PC-3 (cell line): ENCODE data around the gene HAUS1. TPM values are rescaled to one million over a fixed set of nuclear protein-coding genes. Genes with fewer than 3 reads are reported as not detected.
"Not testable (repeated sequence)": the region's sequence is repeated elsewhere in the genome, so short reads cannot be mapped to it uniquely, and the experiment has no call there.

ENCODE experiments used
- ATAC-seq: fragments of 200-7000 bp; cut with Tn5 transposase; 2 replicates; pipeline ENCODE4 v1.9.1; 2020; ENCODE audit warnings: mild to moderate bottlenecking, moderate library complexity
- BruUV-seq: library from RNA; stranded (reverse); fragments of 400-500 nt; replicated peaks from 2 replicates; lab custom pipeline; 2021; lab: Mats Ljungman, UMichigan
- CTCF ChIA-PET: fragments of 300-600 bp; sonication (Branson Sonifier 250); formaldehyde crosslinking; loops from one replicate; lab custom pipeline; 2022; ENCODE audit warnings: antibody characterized with exemption; lab: Charles Lee
- POLR2A ChIA-PET: fragments of 300-600 bp; sonication (Branson Sonifier 250); formaldehyde crosslinking; loops from one replicate; lab custom pipeline; 2022; ENCODE audit warnings: antibody characterized with exemption; ENCODE audit not compliant: unreplicated experiment; lab: Charles Lee
- DNase-seq: peaks from one replicate; pipeline ENCODE4 v3.0.0-alpha.2; 2015
- H2AFZ ChIP-seq: fragments of 300-600 bp; sonication (generic); 2 replicates; pipeline ENCODE4 v1.6.0; 2016; ENCODE audit warnings: antibody characterized with exemption, low read length
- H3F3A ChIP-seq: fragments of 300-600 bp; sonication (generic); one replicate; pipeline ENCODE4 v1.6.0; 2017; ENCODE audit warnings: antibody characterized with exemption, low read length, control low read depth, mild to moderate bottlenecking; ENCODE audit not compliant: unreplicated experiment
- H3K27ac ChIP-seq: fragments of 300-600 bp; sonication (generic); 2 replicates; pipeline ENCODE4 v1.5.1; 2016; ENCODE audit warnings: mild to moderate bottlenecking, low read length
- H3K27me3 ChIP-seq: fragments of 300-600 bp; sonication (generic); 2 replicates; pipeline ENCODE4 v1.6.1; 2016; ENCODE audit warnings: low read length, mixed read lengths
- H3K36me3 ChIP-seq: fragments of 300-600 bp; sonication (generic); 2 replicates; pipeline ENCODE4 v1.6.1; 2016; ENCODE audit warnings: low read depth, mixed run types, low read length, mixed read lengths
- H3K4me1 ChIP-seq: fragments of 300-600 bp; sonication (generic); 2 replicates; pipeline ENCODE4 v1.5.1; 2016; ENCODE audit warnings: low read length; ENCODE audit not compliant: insufficient read depth
- H3K4me2 ChIP-seq: fragments of 300-600 bp; sonication (generic); 2 replicates; pipeline ENCODE4 v1.6.0; 2016; ENCODE audit warnings: low read length
- H3K4me3 ChIP-seq: fragments of 300-600 bp; sonication (generic); 2 replicates; pipeline ENCODE4 v1.5.1; 2016; ENCODE audit warnings: mild to moderate bottlenecking, low read length, mixed read lengths
- H3K79me2 ChIP-seq: fragments of 300-600 bp; sonication (generic); 2 replicates; pipeline ENCODE4 v1.6.1; 2017; ENCODE audit warnings: low read length, mixed read lengths
- H3K9ac ChIP-seq: fragments of 300-600 bp; sonication (generic); 2 replicates; pipeline ENCODE4 v1.6.0; 2016; ENCODE audit warnings: mild to moderate bottlenecking, low read length
- H3K9me2 ChIP-seq: fragments of 300-600 bp; sonication (generic); replicated peaks from 2 replicates; pipeline ENCODE4 v1.6.1; 2016; ENCODE audit warnings: mixed run types, low read length, mixed read lengths
- H3K9me3 ChIP-seq: fragments of 300-600 bp; sonication (generic); 2 replicates; pipeline ENCODE4 v1.6.1; 2016; ENCODE audit warnings: low read length, mixed read lengths
- H4K20me1 ChIP-seq: fragments of 300-600 bp; sonication (generic); 2 replicates; pipeline ENCODE4 v1.6.1; 2016; ENCODE audit warnings: low read length, mixed read lengths
- CTCF ChIP-seq: fragments of 300-600 bp; sonication (generic); conservative IDR thresholded peaks from 2 replicates; pipeline ENCODE4 v1.5.1; 2017; ENCODE audit warnings: antibody characterized with exemption, low read depth, mild to moderate bottlenecking, low read length
- EZH2 ChIP-seq: fragments of 300-600 bp; sonication (generic); IDR thresholded peaks from one replicate; pipeline ENCODE4 v1.6.1; 2017; ENCODE audit warnings: antibody characterized with exemption, mild to moderate bottlenecking, low read length; ENCODE audit not compliant: unreplicated experiment
- EZH2phosphoT487 ChIP-seq: fragments of 300-600 bp; sonication (generic); IDR thresholded peaks from 2 replicates; pipeline ENCODE4 v1.6.1; 2018; ENCODE audit warnings: mild to moderate bottlenecking, antibody characterized with exemption, low read length, borderline replicate concordance
- intact Hi-C: fragments of 100-400 bp; cut with micrococcal nuclease; formaldehyde crosslinking; loops from 2 replicates; pipeline ENCODE4 v1.9.0; 2023
- total RNA-seq: library from RNA; depleted of rRNA; stranded (reverse); fragments of >200 nt; gene quantifications from 2 replicates; pipeline ENCODE4 v1.2.3, GENCODE V29; 2014

Gene HAUS1
- total RNA-seq, 1 experiment from 2014 or later, result 17.7 TPM

- H3K79me2 ChIP-seq, result no peaks in the 10 kb centered on the region
- TF ChIP-seq EZH2, result no peak
- POLR2A ChIA-PET, result no interaction called here
- intact Hi-C loops, result no loop called here
- no peaks in the 10 kb centered on the region for H4K20me1 ChIP-seq
- DNase-seq, result no peak
- BruUV-seq, result no TSS peak
- CTCF ChIA-PET, result no interaction called here
- no peaks in the 10 kb centered on the region for H3F3A ChIP-seq
- H3K4me2 ChIP-seq, result no peak overlapping the region
- no peaks in the 10 kb centered on the region for H3K9me2 ChIP-seq
- H3K27ac ChIP-seq, result no peak overlapping the region
- peaks cover 19% of the 10 kb centered on the region; the same call in 1 of the 2 replicates for H3K36me3 ChIP-seq
- H3K4me1 ChIP-seq, result no peaks in the 10 kb centered on the region
- H3K9me3 ChIP-seq, result no peaks in the 10 kb centered on the region
- H3K4me3 ChIP-seq, result no peak overlapping the region
- no peak overlapping the region for H2AFZ ChIP-seq
- H3K9ac ChIP-seq, result no peak overlapping the region
- ATAC-seq, result no peak
- H3K27me3 ChIP-seq, result no peaks in the 10 kb centered on the region
Observed at GRCh38 chr18:46080156-46080555, 24.0 kb upstream of the HAUS1 start.

- H3K4me2 ChIP-seq, result no peak overlapping the region
- ChIA-PET CTCF (no interaction called here), POLR2A (no interaction called here)
- H3K9ac ChIP-seq, result no peak overlapping the region
- DNase-seq (no peak), ATAC-seq (no peak)
- no peaks in the 10 kb centered on the region for H4K20me1 ChIP-seq
- H3K27me3 ChIP-seq, result no peaks in the 10 kb centered on the region
- peaks cover 26% of the 10 kb centered on the region; the same call in 1 of the 2 replicates for H3K36me3 ChIP-seq
- intact Hi-C loops, result no loop called here
- no peak overlapping the region for H2AFZ ChIP-seq
- H3K9me3 ChIP-seq, result no peaks in the 10 kb centered on the region
- no TSS peak for BruUV-seq
- TF ChIP-seq EZH2phosphoT487 (no peak), CTCF (no peak), EZH2 (no peak)
- H3K9me2 ChIP-seq, result no peaks in the 10 kb centered on the region
- H3K4me3 ChIP-seq, result no peak overlapping the region
- no peaks in the 10 kb centered on the region for H3F3A ChIP-seq
- H3K79me2 ChIP-seq, result no peaks in the 10 kb centered on the region
- H3K27ac ChIP-seq, result no peak overlapping the region
- no peaks in the 10 kb centered on the region for H3K4me1 ChIP-seq
Observed at GRCh38 chr18:46084431-46084830, 19.8 kb upstream of the HAUS1 start.

- CTCF ChIA-PET, BruUV-seq: not testable (repeated sequence)
Observed at GRCh38 chr18:46088501-46088900, 15.7 kb upstream of the HAUS1 start.

GRCh38 chr18:46095532-46095931 lies 8.7 kb upstream of the HAUS1 start:
- ChIA-PET POLR2A (no interaction called here), CTCF (interaction anchor here (0.6 kb wide), 1 partner anchor 22 kb away, joined by 3 read pairs; no protein-coding TSS in a partner anchor)
- no peak for ATAC-seq
- peak overlapping the region; percentile 37; the same call in 1 of the 2 replicates for H3K4me2 ChIP-seq
- BruUV-seq, result no TSS peak
- H3K9me2 ChIP-seq, result no peaks in the 10 kb centered on the region
- H3K4me3 ChIP-seq, result no peak overlapping the region
- H4K20me1 ChIP-seq, result 0 out of 2 replicates have a peak, but pooled peaks cover 3% of the 10 kb centered on the region
- peaks cover 11% of the 10 kb centered on the region; the same call in 1 of the 2 replicates for H3K36me3 ChIP-seq
- peaks cover 65% of the 10 kb centered on the region for H3K79me2 ChIP-seq
- DNase-seq, result no peak
- peaks cover 6% of the 10 kb centered on the region; the same call in 1 of the 2 replicates for H3K4me1 ChIP-seq
- no peak for TF ChIP-seq CTCF
- no peak for TF ChIP-seq EZH2
- no peak for TF ChIP-seq EZH2phosphoT487
- H3F3A ChIP-seq, result no peaks in the 10 kb centered on the region
- no peak overlapping the region for H3K9ac ChIP-seq
- H3K9me3 ChIP-seq, result no peaks in the 10 kb centered on the region
- no peak overlapping the region for H3K27ac ChIP-seq
- H3K27me3 ChIP-seq, result no peaks in the 10 kb centered on the region
- H2AFZ ChIP-seq, result no peak overlapping the region
- intact Hi-C loops, result no loop called here

More at GRCh38 chr18:46088501-46088900, 15.7 kb upstream of the HAUS1 start:
- H3K4me3 ChIP-seq, H3K9ac ChIP-seq, H3K4me2 ChIP-seq, POLR2A ChIA-PET, H3K4me1 ChIP-seq, intact Hi-C loops, H4K20me1 ChIP-seq, H3K9me3 ChIP-seq, H2AFZ ChIP-seq, ATAC-seq, DNase-seq, H3F3A ChIP-seq, H3K27ac ChIP-seq, H3K27me3 ChIP-seq, H3K9me2 ChIP-seq: not testable (repeated sequence)
- peaks cover 37% of the 10 kb centered on the region for H3K36me3 ChIP-seq
- H3K79me2 ChIP-seq, result peaks cover 24% of the 10 kb centered on the region
